ENCODE data around the gene ORC1. TPM values are rescaled to one million over a fixed set of nuclear protein-coding genes. Genes with fewer than 3 reads are reported as not detected.
A peak's percentile ranks its signal among the peaks of the same experiment; 100 is the strongest.

Gene ORC1
- total RNA-seq, 1 experiment from 2014 or later, result 25.6 TPM

GRCh38 chr1:52404975-52405338 is 734 bp upstream of the ORC1 start:
- DNase-seq (ENCODE audit: low read depth, low spot score) (no peak), ATAC-seq (no peak)
- intact Hi-C loops (cut with micrococcal nuclease), result loop anchor here (2.0 kb wide), 1 partner anchor 282 kb away; no protein-coding TSS in a partner anchor
- TF ChIP-seq TCF7L2 (IDR thresholded peaks at IDR 0.05; ENCODE audit: borderline replicate concordance, extremely low read depth, insufficient read depth, insufficient read length) (no peak), JUND (IDR thresholded peaks at IDR 0.05) (no peak), ELF1 (IDR thresholded peaks at IDR 0.05; ENCODE audit: borderline replicate concordance, low read depth) (no peak), POLR2AphosphoS5 (IDR thresholded peaks at IDR 0.05; ENCODE audit: low read depth, low read length) (no peak), EZH2phosphoT487 (IDR thresholded peaks at IDR 0.05; ENCODE audit: borderline replicate concordance) (no peak), ZBTB33 (IDR thresholded peaks at IDR 0.05; ENCODE audit: extremely low read depth, insufficient replicate concordance, low read length) (no peak), RAD21 (IDR thresholded peaks at IDR 0.05; ENCODE audit: low read depth) (no peak), EGR1 (IDR thresholded peaks at IDR 0.05; ENCODE audit: low read depth) (no peak), SP1 (IDR thresholded peaks at IDR 0.05; ENCODE audit: low read depth) (no peak), SIN3A (IDR thresholded peaks at IDR 0.05; ENCODE audit: low read depth) (no peak), CEBPB (IDR thresholded peaks at IDR 0.05; ENCODE audit: low read depth) (no peak), SRF (IDR thresholded peaks at IDR 0.05; ENCODE audit: low read depth) (no peak), ZNF274 (IDR thresholded peaks at IDR 0.05; ENCODE audit: low read depth, low read length) (no peak), FOSL1 (IDR thresholded peaks at IDR 0.05; ENCODE audit: low read depth) (no peak), CBX3 (IDR thresholded peaks at IDR 0.05; ENCODE audit: low read depth) (no peak)
- TF ChIP-seq, protein P1, sequence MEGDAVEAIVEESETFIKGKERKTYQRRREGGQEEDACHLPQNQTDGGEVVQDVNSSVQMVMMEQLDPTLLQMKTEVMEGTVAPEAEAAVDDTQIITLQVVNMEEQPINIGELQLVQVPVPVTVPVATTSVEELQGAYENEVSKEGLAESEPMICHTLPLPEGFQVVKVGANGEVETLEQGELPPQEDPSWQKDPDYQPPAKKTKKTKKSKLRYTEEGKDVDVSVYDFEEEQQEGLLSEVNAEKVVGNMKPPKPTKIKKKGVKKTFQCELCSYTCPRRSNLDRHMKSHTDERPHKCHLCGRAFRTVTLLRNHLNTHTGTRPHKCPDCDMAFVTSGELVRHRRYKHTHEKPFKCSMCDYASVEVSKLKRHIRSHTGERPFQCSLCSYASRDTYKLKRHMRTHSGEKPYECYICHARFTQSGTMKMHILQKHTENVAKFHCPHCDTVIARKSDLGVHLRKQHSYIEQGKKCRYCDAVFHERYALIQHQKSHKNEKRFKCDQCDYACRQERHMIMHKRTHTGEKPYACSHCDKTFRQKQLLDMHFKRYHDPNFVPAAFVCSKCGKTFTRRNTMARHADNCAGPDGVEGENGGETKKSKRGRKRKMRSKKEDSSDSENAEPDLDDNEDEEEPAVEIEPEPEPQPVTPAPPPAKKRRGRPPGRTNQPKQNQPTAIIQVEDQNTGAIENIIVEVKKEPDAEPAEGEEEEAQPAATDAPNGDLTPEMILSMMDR (IDR thresholded peaks at IDR 0.05 in 2 of 3, conservative IDR thresholded peaks at IDR 0.05 in 1 of 3; ENCODE audit: borderline replicate concordance in 1 of 3, insufficient read depth in 1 of 3, low read depth in 2 of 3, low read length in 2 of 3), result no peak; a peak in 1 of 6 replicates
- TF ChIP-seq, protein P2, sequence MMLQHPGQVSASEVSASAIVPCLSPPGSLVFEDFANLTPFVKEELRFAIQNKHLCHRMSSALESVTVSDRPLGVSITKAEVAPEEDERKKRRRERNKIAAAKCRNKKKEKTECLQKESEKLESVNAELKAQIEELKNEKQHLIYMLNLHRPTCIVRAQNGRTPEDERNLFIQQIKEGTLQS (IDR thresholded peaks at IDR 0.05), result no peak
- Histone ChIP-seq H3K4me3 (replicated peaks in 1 of 2; ENCODE audit: low read depth in 1 of 2, low read length in 2 of 2) (peak overlapping the region; percentile 99), H3K9me3 (ENCODE audit: control insufficient read depth in 1 of 2, insufficient read depth in 1 of 2, low read depth in 1 of 2, low read length in 2 of 2) (no peaks in the 10 kb centered on the region), H3K79me2 (ENCODE audit: insufficient read depth, low read length) (peaks cover 82% of the 10 kb centered on the region), H3K36me3 (ENCODE audit: control insufficient read depth in 1 of 2, insufficient read depth in 2 of 2, low read length in 2 of 2) (peaks cover 10 to 43% of the 10 kb centered on the region in 2 experiments), H2AFZ (ENCODE audit: low read depth, low read length, poor library complexity, severe bottlenecking) (no peak overlapping the region), H3K27ac (ENCODE audit: low read depth, low read length) (peak overlapping the region; percentile 93), H3K9ac (ENCODE audit: low read length) (peak overlapping the region; percentile 98), H4K20me1 (ENCODE audit: insufficient read depth) (no peaks in the 10 kb centered on the region), H3K4me1 (ENCODE audit: control insufficient read depth in 1 of 2, insufficient read depth in 2 of 2, low read length in 2 of 2) (peaks cover 2 to 14% of the 10 kb centered on the region in 2 experiments; a peak in 2 of 4 replicates), H3K27me3 (ENCODE audit: insufficient read depth, low read length) (no peaks in the 10 kb centered on the region), H3K9me2 (ENCODE audit: insufficient read depth) (no peaks in the 10 kb centered on the region), H3K4me2 (ENCODE audit: low read length) (peak overlapping the region; percentile 77)
- no TSS peak for BruUV-seq (replicated peaks)
- POLR2A ChIA-PET, result interaction anchor here (1.1 to 1.3 kb wide), 2 partner anchors 8 to 40 kb away, joined by 3 to 9 read pairs; no protein-coding TSS in a partner anchor
- RAD21 ChIA-PET (ENCODE audit: low non-redundant PET in 1 of 2, low total read pairs in 2 of 2, uncharacterized antibody in 2 of 2, unreplicated experiment in 2 of 2), result no interaction called here
- CTCF ChIA-PET, result interaction anchor here (1.2 to 2.3 kb wide), 2 partner anchors 260 to 281 kb away, joined by 3 to 7 read pairs; no protein-coding TSS in a partner anchor

Measured in HCT116 (cell line).